GM10266 (cell line): Measurements from ENCODE around the gene EXTL2.
A peak's percentile ranks its signal among the peaks of the same experiment; 100 is the strongest.
"Not testable (repeated sequence)": the region's sequence is repeated elsewhere in the genome, so short reads cannot be mapped to it uniquely, and the experiment has no call there.

Experiments
- DNase-seq: peaks from one replicate; pipeline ENCODE4 v3.0.0; 2012; ENCODE audit errors: extremely low spot score
- CTCF ChIP-seq: IDR thresholded peaks from 2 replicates; pipeline ENCODE4 v1.5.1; 2012; ENCODE audit warnings: mild to moderate bottlenecking, low read depth; ENCODE audit not compliant: control insufficient read depth, insufficient read depth; ENCODE audit errors: missing control alignments

Gene EXTL2

GRCh38 chr1:100869996-100870395 lies 24.6 kb downstream of the EXTL2 start:
- DNase-seq: no peak
- TF ChIP-seq CTCF: no peak

- DNase-seq: peak; percentile 12
- TF ChIP-seq CTCF: peak; percentile 54
Measured at GRCh38 chr1:100868364-100868995, 26.2 kb downstream of the EXTL2 start.

- no peak for DNase-seq
- no peak for TF ChIP-seq CTCF
Measured at GRCh38 chr1:100866901-100867206, 27.8 kb downstream of the EXTL2 start.

- peak; percentile 52 for TF ChIP-seq CTCF
- peak; percentile 20 for DNase-seq
Measured at GRCh38 chr1:100866041-100866900, 28.4 kb downstream of the EXTL2 start.

- no peak for DNase-seq
Measured at GRCh38 chr1:100862591-100862990, 32.1 kb downstream of the EXTL2 start.

GRCh38 chr1:100861379-100861778 lies 33.3 kb downstream of the EXTL2 start:
- TF ChIP-seq CTCF: no peak

More at GRCh38 chr1:100862591-100862990, 32.1 kb downstream of the EXTL2 start:
- no peak for TF ChIP-seq CTCF

GRCh38 chr1:100860397-100860991 lies 34.1 kb downstream of the EXTL2 start:
- no peak for TF ChIP-seq CTCF
- no peak for DNase-seq

More at GRCh38 chr1:100861379-100861778, 33.3 kb downstream of the EXTL2 start:
- no peak for DNase-seq

- DNase-seq: not testable (repeated sequence)
Measured at GRCh38 chr1:100855116-100855515, 39.5 kb downstream of the EXTL2 start.
